ENCODE data around the gene MPL.

DNA sequence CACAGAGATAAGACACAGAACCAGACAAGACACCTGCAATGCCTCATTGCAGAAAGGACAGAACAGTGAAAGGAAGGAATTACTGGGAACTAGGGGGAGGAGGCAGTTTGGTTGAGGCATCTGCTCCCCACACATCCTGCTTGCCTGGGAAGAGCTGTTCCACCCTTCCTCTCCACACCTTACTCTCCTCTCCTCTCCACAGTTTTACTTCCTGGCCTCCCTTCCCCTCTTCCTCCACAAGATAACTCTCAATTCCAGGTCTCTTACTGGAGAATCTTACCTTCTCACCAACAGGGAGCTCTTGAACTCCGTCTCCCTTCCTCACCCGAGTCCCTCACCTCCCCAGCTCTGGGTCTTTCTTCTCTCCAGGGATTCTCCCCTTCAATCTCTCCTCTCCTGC, 28.1 kb downstream of the MPL start:
- TF ChIP-seq, protein P1, sequence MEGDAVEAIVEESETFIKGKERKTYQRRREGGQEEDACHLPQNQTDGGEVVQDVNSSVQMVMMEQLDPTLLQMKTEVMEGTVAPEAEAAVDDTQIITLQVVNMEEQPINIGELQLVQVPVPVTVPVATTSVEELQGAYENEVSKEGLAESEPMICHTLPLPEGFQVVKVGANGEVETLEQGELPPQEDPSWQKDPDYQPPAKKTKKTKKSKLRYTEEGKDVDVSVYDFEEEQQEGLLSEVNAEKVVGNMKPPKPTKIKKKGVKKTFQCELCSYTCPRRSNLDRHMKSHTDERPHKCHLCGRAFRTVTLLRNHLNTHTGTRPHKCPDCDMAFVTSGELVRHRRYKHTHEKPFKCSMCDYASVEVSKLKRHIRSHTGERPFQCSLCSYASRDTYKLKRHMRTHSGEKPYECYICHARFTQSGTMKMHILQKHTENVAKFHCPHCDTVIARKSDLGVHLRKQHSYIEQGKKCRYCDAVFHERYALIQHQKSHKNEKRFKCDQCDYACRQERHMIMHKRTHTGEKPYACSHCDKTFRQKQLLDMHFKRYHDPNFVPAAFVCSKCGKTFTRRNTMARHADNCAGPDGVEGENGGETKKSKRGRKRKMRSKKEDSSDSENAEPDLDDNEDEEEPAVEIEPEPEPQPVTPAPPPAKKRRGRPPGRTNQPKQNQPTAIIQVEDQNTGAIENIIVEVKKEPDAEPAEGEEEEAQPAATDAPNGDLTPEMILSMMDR (IDR thresholded peaks at IDR 0.05; ENCODE audit: low read depth, low read length, poor library complexity, severe bottlenecking) = no peak
- TF ChIP-seq EZH2phosphoT487 (IDR thresholded peaks at IDR 0.05; ENCODE audit: borderline replicate concordance, low read length) = no peak

All from DOHH2 (cell line).